Measurements from ENCODE around the gene TRIB2. TPM values are rescaled to one million over a fixed set of nuclear protein-coding genes. Genes with fewer than 3 reads are reported as not detected.

Gene TRIB2
- polyA plus RNA-seq, 2 of the 4 experiments (the other 2 are of a cell fraction), result 0.17 to 0.32 TPM

DNA sequence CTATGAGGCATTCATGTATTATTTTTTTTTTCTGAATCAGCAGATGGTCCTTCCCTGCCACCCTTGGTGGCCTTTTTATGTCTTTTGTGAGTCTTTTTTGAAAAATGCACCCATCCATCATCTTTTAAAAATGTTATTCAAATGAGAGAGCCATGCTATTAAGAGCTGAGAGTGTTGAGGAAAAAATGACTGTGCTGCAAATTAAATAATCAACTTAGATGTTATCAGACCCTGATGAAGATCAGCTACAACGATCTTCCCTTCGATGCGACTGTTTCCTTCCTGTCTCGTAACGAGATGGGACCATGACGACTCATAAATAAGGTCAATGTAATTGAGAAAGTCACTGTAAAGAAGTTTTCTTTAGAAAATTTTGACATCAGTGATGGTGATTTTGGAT lies 44.4 kb downstream of the TRIB2 start:
- no peak overlapping the region for H3K4me3 ChIP-seq
- H3K4me1 ChIP-seq, result no peaks in the 10 kb centered on the region
- no peak overlapping the region for H3K27ac ChIP-seq
- FAIRE-seq, result no peak
- CTCF ChIA-PET, result interaction anchor here (0.8 kb wide), 1 partner anchor 24 kb away, joined by 4 read pairs; no protein-coding TSS in a partner anchor
- WGBS (ENCODE audit: missing lambda C conversion rate), result 2% methylated on average over 6 of the region's 6 CpGs
- ATAC-seq, result no peak
- H3K4me2 ChIP-seq, result no peak overlapping the region
- TF ChIP-seq CBX8 (IDR thresholded peaks at IDR 0.05) (no peak), USF2 (IDR thresholded peaks at IDR 0.05) (no peak), HOXB5 (CRISPR knock-in tag; IDR thresholded peaks at IDR 0.05) (no peak), HOXA7 (CRISPR knock-in tag; IDR thresholded peaks at IDR 0.05) (no peak), BCL3 (IDR thresholded peaks at IDR 0.05) (no peak), RARB (CRISPR knock-in tag; IDR thresholded peaks at IDR 0.05) (no peak), RFX5 (IDR thresholded peaks at IDR 0.05) (no peak), ZC3H11A (IDR thresholded peaks at IDR 0.05) (no peak), ESRRA (IDR thresholded peaks at IDR 0.05; ENCODE audit: borderline replicate concordance, low read length) (no peak), KDM1A (IDR thresholded peaks at IDR 0.05; ENCODE audit: low read depth) (no peak), SMC3 (IDR thresholded peaks at IDR 0.05) (no peak), MAFK (IDR thresholded peaks at IDR 0.05; ENCODE audit: partially characterized antibody) (no peak)
- TF ChIP-seq, protein P1, sequence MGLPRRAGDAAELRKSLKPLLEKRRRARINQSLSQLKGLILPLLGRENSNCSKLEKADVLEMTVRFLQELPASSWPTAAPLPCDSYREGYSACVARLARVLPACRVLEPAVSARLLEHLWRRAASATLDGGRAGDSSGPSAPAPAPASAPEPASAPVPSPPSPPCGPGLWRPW (IDR thresholded peaks at IDR 0.05), result no peak
- TF ChIP-seq, protein P2, sequence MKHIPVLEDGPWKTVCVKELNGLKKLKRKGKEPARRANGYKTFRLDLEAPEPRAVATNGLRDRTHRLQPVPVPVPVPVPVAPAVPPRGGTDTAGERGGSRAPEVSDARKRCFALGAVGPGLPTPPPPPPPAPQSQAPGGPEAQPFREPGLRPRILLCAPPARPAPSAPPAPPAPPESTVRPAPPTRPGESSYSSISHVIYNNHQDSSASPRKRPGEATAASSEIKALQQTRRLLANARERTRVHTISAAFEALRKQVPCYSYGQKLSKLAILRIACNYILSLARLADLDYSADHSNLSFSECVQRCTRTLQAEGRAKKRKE (CRISPR knock-in tag; IDR thresholded peaks at IDR 0.05; ENCODE audit: low read depth), result no peak
- TF ChIP-seq, protein P3, sequence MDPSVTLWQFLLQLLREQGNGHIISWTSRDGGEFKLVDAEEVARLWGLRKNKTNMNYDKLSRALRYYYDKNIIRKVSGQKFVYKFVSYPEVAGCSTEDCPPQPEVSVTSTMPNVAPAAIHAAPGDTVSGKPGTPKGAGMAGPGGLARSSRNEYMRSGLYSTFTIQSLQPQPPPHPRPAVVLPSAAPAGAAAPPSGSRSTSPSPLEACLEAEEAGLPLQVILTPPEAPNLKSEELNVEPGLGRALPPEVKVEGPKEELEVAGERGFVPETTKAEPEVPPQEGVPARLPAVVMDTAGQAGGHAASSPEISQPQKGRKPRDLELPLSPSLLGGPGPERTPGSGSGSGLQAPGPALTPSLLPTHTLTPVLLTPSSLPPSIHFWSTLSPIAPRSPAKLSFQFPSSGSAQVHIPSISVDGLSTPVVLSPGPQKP (IDR thresholded peaks at IDR 0.05; ENCODE audit: low read depth, low read length), result no peak
- TF ChIP-seq, protein P4, sequence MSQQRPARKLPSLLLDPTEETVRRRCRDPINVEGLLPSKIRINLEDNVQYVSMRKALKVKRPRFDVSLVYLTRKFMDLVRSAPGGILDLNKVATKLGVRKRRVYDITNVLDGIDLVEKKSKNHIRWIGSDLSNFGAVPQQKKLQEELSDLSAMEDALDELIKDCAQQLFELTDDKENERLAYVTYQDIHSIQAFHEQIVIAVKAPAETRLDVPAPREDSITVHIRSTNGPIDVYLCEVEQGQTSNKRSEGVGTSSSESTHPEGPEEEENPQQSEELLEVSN (IDR thresholded peaks at IDR 0.05; ENCODE audit: borderline replicate concordance, low read depth), result no peak
- no peak for DNase-seq (ENCODE audit: low read depth in 1 of 2, low spot score in 1 of 2)
- no peaks in the 10 kb centered on the region for H3K9me3 ChIP-seq
- POLR2A ChIA-PET, result no interaction called here

- Histone ChIP-seq H3K4me1 (no peaks in the 10 kb centered on the region), H3K4me2 (no peak overlapping the region), H3K9me3 (no peaks in the 10 kb centered on the region), H3K4me3 (no peak overlapping the region), H3K27ac (no peak overlapping the region)
- 51% methylated on average over 2 of the region's 2 CpGs for WGBS (ENCODE audit: missing lambda C conversion rate)
- DNase-seq (ENCODE audit: low read depth in 1 of 2, low spot score in 1 of 2) (no peak), FAIRE-seq (no peak), ATAC-seq (no peak)
- CTCF ChIA-PET, result no interaction called here
- no peak for TF ChIP-seq FOXS1 (CRISPR knock-in tag; IDR thresholded peaks at IDR 0.05)
- no peak for TF ChIP-seq MAFK (IDR thresholded peaks at IDR 0.05; ENCODE audit: partially characterized antibody)
- POLR2A ChIA-PET, result no interaction called here
These were observed 45.6 kb downstream of the TRIB2 start for GRCh38 chr2:12762337-12762736.

DNA sequence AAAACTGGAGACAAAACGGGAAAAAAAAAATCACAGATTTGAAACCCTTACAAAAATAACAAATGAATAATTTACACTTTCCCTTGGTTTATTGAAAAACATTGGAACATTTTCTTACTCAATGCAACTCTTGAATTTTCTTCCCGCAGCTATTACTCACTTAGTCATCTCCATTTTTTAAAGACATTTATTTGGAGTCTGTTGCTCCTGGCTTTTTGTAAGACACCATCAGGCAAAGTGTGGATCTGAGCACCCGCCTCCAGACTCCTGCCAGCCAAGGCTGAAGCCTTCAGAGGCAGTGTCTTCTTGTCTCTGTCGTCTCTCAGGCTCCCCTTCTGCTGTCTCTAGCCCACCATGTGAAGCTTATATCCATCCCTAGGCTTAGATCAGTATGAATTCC lies 46.2 kb downstream of the TRIB2 start:
- ATAC-seq, result no peak
- Histone ChIP-seq H3K4me3 (no peak overlapping the region), H3K4me2 (no peak overlapping the region), H3K27ac (no peak overlapping the region), H3K9me3 (no peaks in the 10 kb centered on the region), H3K4me1 (no peaks in the 10 kb centered on the region)
- TF ChIP-seq PBX3 (IDR thresholded peaks at IDR 0.05) (no peak), NR3C1 (IDR thresholded peaks at IDR 0.05) (no peak), SMC3 (IDR thresholded peaks at IDR 0.05) (no peak), CHD2 (IDR thresholded peaks at IDR 0.05; ENCODE audit: low read length, partially characterized antibody) (no peak), RCOR1 (IDR thresholded peaks at IDR 0.05; ENCODE audit: low read depth, low read length) (no peak), HDAC2 (IDR thresholded peaks at IDR 0.05) (no peak), MAX (IDR thresholded peaks at IDR 0.05) (no peak)
- TF ChIP-seq, protein P3 (IDR thresholded peaks at IDR 0.05; ENCODE audit: low read depth, low read length), result no peak
- TF ChIP-seq, protein P2 (CRISPR knock-in tag; IDR thresholded peaks at IDR 0.05; ENCODE audit: low read depth), result no peak
- TF ChIP-seq, protein P5, sequence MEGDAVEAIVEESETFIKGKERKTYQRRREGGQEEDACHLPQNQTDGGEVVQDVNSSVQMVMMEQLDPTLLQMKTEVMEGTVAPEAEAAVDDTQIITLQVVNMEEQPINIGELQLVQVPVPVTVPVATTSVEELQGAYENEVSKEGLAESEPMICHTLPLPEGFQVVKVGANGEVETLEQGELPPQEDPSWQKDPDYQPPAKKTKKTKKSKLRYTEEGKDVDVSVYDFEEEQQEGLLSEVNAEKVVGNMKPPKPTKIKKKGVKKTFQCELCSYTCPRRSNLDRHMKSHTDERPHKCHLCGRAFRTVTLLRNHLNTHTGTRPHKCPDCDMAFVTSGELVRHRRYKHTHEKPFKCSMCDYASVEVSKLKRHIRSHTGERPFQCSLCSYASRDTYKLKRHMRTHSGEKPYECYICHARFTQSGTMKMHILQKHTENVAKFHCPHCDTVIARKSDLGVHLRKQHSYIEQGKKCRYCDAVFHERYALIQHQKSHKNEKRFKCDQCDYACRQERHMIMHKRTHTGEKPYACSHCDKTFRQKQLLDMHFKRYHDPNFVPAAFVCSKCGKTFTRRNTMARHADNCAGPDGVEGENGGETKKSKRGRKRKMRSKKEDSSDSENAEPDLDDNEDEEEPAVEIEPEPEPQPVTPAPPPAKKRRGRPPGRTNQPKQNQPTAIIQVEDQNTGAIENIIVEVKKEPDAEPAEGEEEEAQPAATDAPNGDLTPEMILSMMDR (IDR thresholded peaks at IDR 0.05), result no peak
- ChIA-PET POLR2A (no interaction called here), CTCF (no interaction called here)
- FAIRE-seq, result no peak
- WGBS (ENCODE audit: missing lambda C conversion rate), result under 1% methylated on average over 4 of the region's 4 CpGs
- DNase-seq (ENCODE audit: low read depth in 1 of 2, low spot score in 1 of 2), result no peak

Data from A549 (cell line).